GF-D8 (cell line): ENCODE results near the gene KANK2.
"Not testable (repeated sequence)": the region's sequence is repeated elsewhere in the genome, so short reads cannot be mapped to it uniquely, and the experiment has no call there.

Experiments used
- DNase-seq: peaks from one replicate; lab custom pipeline; 2025; lab: John Stamatoyannopoulos, UW

Gene KANK2

GRCh38 chr19:11196406-11197287, 698 bp downstream of the KANK2 start:
- DNase-seq = no peak

- no peak for DNase-seq
These were observed 1.7 kb downstream of the KANK2 start for GRCh38 chr19:11195681-11196080.

- DNase-seq = no peak
These were observed 2.4 kb downstream of the KANK2 start for GRCh38 chr19:11194656-11195558.

GRCh38 chr19:11194173-11194572, 3.2 kb downstream of the KANK2 start:
- DNase-seq = no peak

GRCh38 chr19:11192957-11193939, 4.1 kb downstream of the KANK2 start:
- no peak for DNase-seq

GRCh38 chr19:11191934-11192333, 5.4 kb downstream of the KANK2 start:
- DNase-seq = no peak

GRCh38 chr19:11191273-11191755, 6.0 kb downstream of the KANK2 start:
- no peak for DNase-seq

- no peak for DNase-seq
These were observed 6.8 kb downstream of the KANK2 start for GRCh38 chr19:11190501-11190900.

- DNase-seq = no peak
These were observed 9.9 kb downstream of the KANK2 start for GRCh38 chr19:11187441-11187840.

- DNase-seq = no peak
These were observed 14.4 kb downstream of the KANK2 start for GRCh38 chr19:11182994-11183393.

GRCh38 chr19:11181488-11181887, 15.9 kb downstream of the KANK2 start:
- no peak for DNase-seq

- DNase-seq = not testable (repeated sequence)
These were observed 16.4 kb downstream of the KANK2 start for GRCh38 chr19:11180975-11181374.

GRCh38 chr19:11180346-11180745, 17.0 kb downstream of the KANK2 start:
- DNase-seq = no peak

- no peak for DNase-seq
These were observed 17.5 kb downstream of the KANK2 start for GRCh38 chr19:11179716-11180297.

GRCh38 chr19:11179145-11179465, 18.2 kb downstream of the KANK2 start:
- not testable (repeated sequence) for DNase-seq

GRCh38 chr19:11177592-11177991, 19.8 kb downstream of the KANK2 start:
- no peak for DNase-seq

GRCh38 chr19:11176466-11177193, 20.7 kb downstream of the KANK2 start:
- DNase-seq = no peak

- no peak for DNase-seq
These were observed 21.4 kb downstream of the KANK2 start for GRCh38 chr19:11175920-11176319.

- DNase-seq = no peak
These were observed 23.0 kb downstream of the KANK2 start for GRCh38 chr19:11174336-11174735.

- no peak for DNase-seq
These were observed 23.7 kb downstream of the KANK2 start for GRCh38 chr19:11173516-11174155.
